Endothelial cell of umbilical vein (primary cell): ENCODE measurements around the gene SNAPC2. TPM values are rescaled to one million over a fixed set of nuclear protein-coding genes. Genes with fewer than 3 reads are reported as not detected.

Source experiments
- BruUV-seq: library from RNA; stranded (reverse); fragments of 400-500 nt; replicated peaks from 2 replicates; lab custom pipeline; 2021; lab: Mats Ljungman, UMichigan
- CTCF ChIA-PET: fragments of 300-600, 350-600 bp; sonication (Branson Sonifier 250); formaldehyde crosslinking; loops from one replicate; lab custom pipeline; 2021; ENCODE audit warnings: antibody characterized with exemption, inconsistent platforms; lab: Charles Lee
- POLR2A ChIA-PET: fragments of 300-600, 350-600 bp; sonication (Branson Sonifier 250); formaldehyde crosslinking; loops from one replicate; lab custom pipeline; 2021; ENCODE audit warnings: antibody characterized with exemption, inconsistent platforms; lab: Charles Lee
- DNase-seq: peaks from one replicate; pipeline ENCODE4 v3.0.0-alpha.2; 2011; ENCODE audit warnings: low read depth, low spot score
- FAIRE-seq: peaks from 2 replicates; lab custom pipeline; 2011; peaks lifted over from hg19 to GRCh38; lab: Jason Lieb, UNC
- H2AFZ ChIP-seq: 2 replicates; pipeline ENCODE4 v1.6.0; 2012; ENCODE audit warnings: low read depth, low read length, control low read depth, inconsistent platforms
- H3K27ac ChIP-seq: 2 replicates; pipeline ENCODE4 v1.5.1; 2011; ENCODE audit warnings: low read depth, mild to moderate bottlenecking, control low read depth, low read length, moderate library complexity; ENCODE audit not compliant: insufficient read depth
- H3K27me3 ChIP-seq, 2 experiments: 2 replicates each; pipeline versions ENCODE4 v1.6.0 to v1.6.1; 2011; ENCODE audit warnings: low read length in 2 of 2, mixed read lengths in 1 of 2; ENCODE audit not compliant: control insufficient read depth in 2 of 2, insufficient read depth in 2 of 2
- H3K36me3 ChIP-seq, 2 experiments: 2 replicates in 1 of 2; 3 replicates in 1 of 2; pipeline ENCODE4 v1.5.1; 2011; ENCODE audit warnings: low read length in 2 of 2, mild to moderate bottlenecking in 1 of 2, moderate library complexity in 1 of 2; ENCODE audit not compliant: control insufficient read depth in 2 of 2, insufficient read depth in 2 of 2; ENCODE audit errors: extremely low read depth in 1 of 2
- H3K4me1 ChIP-seq: 3 replicates; pipeline ENCODE4 v1.5.1; 2011; ENCODE audit warnings: mild to moderate bottlenecking, low read length; ENCODE audit not compliant: control insufficient read depth, insufficient read depth; ENCODE audit errors: extremely low read depth
- H3K4me2 ChIP-seq: 2 replicates; pipeline ENCODE4 v1.6.1; 2011; ENCODE audit warnings: low read length, control low read depth, mixed read lengths; ENCODE audit not compliant: insufficient read depth
- H3K4me3 ChIP-seq, 3 experiments: fragments of 200-600 bp in 1 of 3; sonication (generic), shearing (Covaris generic) in 1 of 3; replicated peaks in 1 of 3; 2 replicates each; pipeline ENCODE4 v1.5.1; 2011 to 2016; ENCODE audit warnings: control low read depth in 3 of 3, low read length in 3 of 3, mild to moderate bottlenecking in 2 of 3, inconsistent platforms in 1 of 3, low read depth in 1 of 3, moderate library complexity in 1 of 3; ENCODE audit not compliant: insufficient read depth in 1 of 3
- H3K79me2 ChIP-seq: 2 replicates; pipeline ENCODE4 v1.6.0; 2012; ENCODE audit warnings: low read length, inconsistent platforms; ENCODE audit not compliant: control insufficient read depth, insufficient read depth
- H3K9ac ChIP-seq: replicated peaks from 2 replicates; pipeline ENCODE3; 2011; ENCODE audit warnings: low read length, control low read depth; ENCODE audit not compliant: insufficient read depth; ENCODE audit errors: extremely low read depth
- H3K9me1 ChIP-seq: replicated peaks from 3 replicates; pipeline ENCODE4 v1.6.0; 2011; ENCODE audit warnings: mild to moderate bottlenecking, low read length; ENCODE audit not compliant: control insufficient read depth, insufficient read depth; ENCODE audit errors: extremely low read depth
- H3K9me3 ChIP-seq: replicated peaks from 2 replicates; pipeline ENCODE4 v1.5.1; 2012; ENCODE audit warnings: low read length, inconsistent platforms; ENCODE audit not compliant: control insufficient read depth, insufficient read depth
- H4K20me1 ChIP-seq: replicated peaks from 2 replicates; pipeline ENCODE3; 2011; ENCODE audit warnings: mild to moderate bottlenecking, low read length; ENCODE audit not compliant: control insufficient read depth, insufficient read depth; ENCODE audit errors: extremely low read depth
- EZH2 ChIP-seq: IDR thresholded peaks from 2 replicates; pipeline ENCODE4 v1.6.1; 2012; ENCODE audit warnings: borderline replicate concordance, low read depth, mild to moderate bottlenecking, moderate library complexity, low read length, inconsistent platforms; ENCODE audit not compliant: severe bottlenecking
- FOS ChIP-seq: IDR thresholded peaks from 2 replicates; pipeline ENCODE4 v1.6.1; 2011; ENCODE audit warnings: mild to moderate bottlenecking, low read length, moderate library complexity, borderline replicate concordance; ENCODE audit not compliant: insufficient read depth
- GATA2 ChIP-seq: IDR thresholded peaks from 2 replicates; pipeline ENCODE4 v1.7.0; 2011; ENCODE audit warnings: low read depth, mild to moderate bottlenecking, moderate library complexity, mixed read lengths, low read length; ENCODE audit not compliant: insufficient read length, insufficient read depth
- JUN ChIP-seq: IDR thresholded peaks from 2 replicates; pipeline ENCODE4 v1.6.1; 2011; ENCODE audit warnings: borderline replicate concordance, low read depth; ENCODE audit not compliant: insufficient read length, insufficient read depth
- MYC ChIP-seq: IDR thresholded peaks from one replicate; pipeline ENCODE4 v1.6.1; 2011; ENCODE audit warnings: mild to moderate bottlenecking, low read depth, low read length
- POLR2A ChIP-seq: IDR thresholded peaks from 2 replicates; pipeline ENCODE4 v1.6.1; 2012; ENCODE audit warnings: low read depth, mild to moderate bottlenecking, control low read depth, low read length
- POLR2AphosphoS5 ChIP-seq: IDR thresholded peaks from 2 replicates; pipeline ENCODE4 v1.6.1; 2012; ENCODE audit warnings: low read depth, mild to moderate bottlenecking, control low read depth, low read length, moderate library complexity; ENCODE audit not compliant: insufficient read depth
- dilution Hi-C: fragments of 300-500 bp; cut with MboI; formaldehyde crosslinking; loops from one replicate; pipeline ENCODE4 v1.15.0; 2019; ENCODE audit warnings: low sequenced_read_pairs; ENCODE audit not compliant: extremely low pct_ligation_motif_present
- intact Hi-C: fragments of 100-400 bp; cut with micrococcal nuclease; formaldehyde crosslinking; loops from one replicate; pipeline ENCODE4 v1.10.0; 2022
- polyA plus RNA-seq, 4 experiments: library from polyadenylated mRNA; depleted of rRNA in 3 of 4; stranded (reverse) in 3 of 4; unstranded in 1 of 4; fragments of >200 nt; gene quantifications; 2 replicates each; pipeline versions ENCODE4 v1.2.1 to v1.2.3, GENCODE V29; 2011 to 2012; ENCODE audit warnings: missing spikeins in 1 of 4
- total RNA-seq: library from RNA; stranded (reverse); gene quantifications from 2 replicates; pipeline ENCODE4 v1.2.3, GENCODE V29; 2021
- TF ChIP-seq, protein P1 (sequence below), 2 donors: IDR thresholded peaks; 1 replicate in 1 of 2; 2 replicates in 1 of 2; pipeline ENCODE4 v1.5.1; 2011; ENCODE audit warnings: low read length in 2 of 2, mild to moderate bottlenecking in 2 of 2, moderate library complexity in 2 of 2, control low read depth in 1 of 2, inconsistent platforms in 1 of 2, low read depth in 1 of 2; ENCODE audit not compliant: insufficient read depth in 1 of 2; ENCODE audit errors: extremely low read depth in 1 of 2
- TF ChIP-seq, protein P2 (sequence below): IDR thresholded peaks from 2 replicates; pipeline ENCODE4 v1.6.1; 2011; ENCODE audit not compliant: insufficient read depth, insufficient read length

Gene SNAPC2
- total and polyA plus RNA-seq, 2 donors (not counting 3 experiments of a cell fraction or from before 2014, with no cell fraction given): 23.7 to 25.8 TPM

GRCh38 chr19:7930765-7931164 is 10.6 kb downstream of the SNAPC2 start:
- intact Hi-C loops (no loop called here), dilution Hi-C loops (no loop called here)
- no peaks in the 10 kb centered on the region for H3K79me2 ChIP-seq
- no peak for DNase-seq
- no peaks in the 10 kb centered on the region for H3K27me3 ChIP-seq
- CTCF ChIA-PET: interaction anchor here (1.6 to 3.9 kb wide), 3 partner anchors 10 to 62 kb away, joined by 7 to 41 read pairs (median 11); partner anchors contain the start of genes SNAPC2 and TIMM44
- H3K27ac ChIP-seq: no peak overlapping the region
- no peaks in the 10 kb centered on the region for H4K20me1 ChIP-seq
- H3K9ac ChIP-seq: no peak overlapping the region
- BruUV-seq: no TSS peak
- no peaks in the 10 kb centered on the region for H3K9me1 ChIP-seq
- POLR2A ChIA-PET: interaction anchor here (1.6 kb wide), 1 partner anchor 13 kb away, joined by 11 read pairs; the partner anchor contains the start of gene TIMM44
- H2AFZ ChIP-seq: no peak overlapping the region
- no peak for TF ChIP-seq FOS
- TF ChIP-seq, protein P1, sequence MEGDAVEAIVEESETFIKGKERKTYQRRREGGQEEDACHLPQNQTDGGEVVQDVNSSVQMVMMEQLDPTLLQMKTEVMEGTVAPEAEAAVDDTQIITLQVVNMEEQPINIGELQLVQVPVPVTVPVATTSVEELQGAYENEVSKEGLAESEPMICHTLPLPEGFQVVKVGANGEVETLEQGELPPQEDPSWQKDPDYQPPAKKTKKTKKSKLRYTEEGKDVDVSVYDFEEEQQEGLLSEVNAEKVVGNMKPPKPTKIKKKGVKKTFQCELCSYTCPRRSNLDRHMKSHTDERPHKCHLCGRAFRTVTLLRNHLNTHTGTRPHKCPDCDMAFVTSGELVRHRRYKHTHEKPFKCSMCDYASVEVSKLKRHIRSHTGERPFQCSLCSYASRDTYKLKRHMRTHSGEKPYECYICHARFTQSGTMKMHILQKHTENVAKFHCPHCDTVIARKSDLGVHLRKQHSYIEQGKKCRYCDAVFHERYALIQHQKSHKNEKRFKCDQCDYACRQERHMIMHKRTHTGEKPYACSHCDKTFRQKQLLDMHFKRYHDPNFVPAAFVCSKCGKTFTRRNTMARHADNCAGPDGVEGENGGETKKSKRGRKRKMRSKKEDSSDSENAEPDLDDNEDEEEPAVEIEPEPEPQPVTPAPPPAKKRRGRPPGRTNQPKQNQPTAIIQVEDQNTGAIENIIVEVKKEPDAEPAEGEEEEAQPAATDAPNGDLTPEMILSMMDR (IDR thresholded peaks at IDR 0.05; ENCODE audit: extremely low read depth in 1 of 2, insufficient read depth in 1 of 2, low read depth in 1 of 2, low read length in 2 of 2): no peak
- no peak for TF ChIP-seq JUN
- TF ChIP-seq POLR2AphosphoS5: no peak
- TF ChIP-seq MYC: no peak
- TF ChIP-seq POLR2A: no peak
- no peak for TF ChIP-seq GATA2
- TF ChIP-seq, protein P2, sequence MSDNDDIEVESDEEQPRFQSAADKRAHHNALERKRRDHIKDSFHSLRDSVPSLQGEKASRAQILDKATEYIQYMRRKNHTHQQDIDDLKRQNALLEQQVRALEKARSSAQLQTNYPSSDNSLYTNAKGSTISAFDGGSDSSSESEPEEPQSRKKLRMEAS: no peak
- no peak for TF ChIP-seq EZH2
- peaks cover 7 to 45% of the 10 kb centered on the region in 2 experiments for H3K36me3 ChIP-seq
- H3K4me3 ChIP-seq: no peak overlapping the region
- H3K4me2 ChIP-seq: no peak overlapping the region
- FAIRE-seq: no peak
- H3K9me3 ChIP-seq: no peaks in the 10 kb centered on the region
- H3K4me1 ChIP-seq: peaks cover 17% of the 10 kb centered on the region
